Transverse colon (tissue), 4 donors: ENCODE results near the gene MEP1A.

Experiments used
- EP300 ChIP-seq: sonication (generic); formaldehyde crosslinking; IDR thresholded peaks from one replicate; pipeline ENCODE4 v1.6.1; 2017; ENCODE audit warnings: antibody characterized with exemption, low read depth
- POLR2A ChIP-seq: fragments of 450-650 bp; IDR thresholded peaks from one replicate; pipeline ENCODE4 v1.6.1; 2016; ENCODE audit warnings: antibody characterized with exemption, mild to moderate bottlenecking, moderate library complexity
- POLR2AphosphoS5 ChIP-seq, 3 donors: sonication (generic); formaldehyde crosslinking; IDR thresholded peaks; one replicate each; pipeline ENCODE4 v1.6.1; 2016; ENCODE audit warnings: antibody characterized with exemption in 3 of 3
- TF ChIP-seq, protein P1 (sequence below), 5 experiments: fragments of 200-600 bp in 3 of 5; fragments of 450-650 bp in 2 of 5; sonication (generic) in 3 of 5; IDR thresholded peaks; 1 replicate in 2 of 5; 2 replicates in 3 of 5; pipeline ENCODE4 v1.5.1; 2016 to 2017; ENCODE audit warnings: antibody characterized with exemption in 5 of 5, inconsistent platforms in 3 of 5, mild to moderate bottlenecking in 2 of 5, moderate library complexity in 1 of 5

DNA sequence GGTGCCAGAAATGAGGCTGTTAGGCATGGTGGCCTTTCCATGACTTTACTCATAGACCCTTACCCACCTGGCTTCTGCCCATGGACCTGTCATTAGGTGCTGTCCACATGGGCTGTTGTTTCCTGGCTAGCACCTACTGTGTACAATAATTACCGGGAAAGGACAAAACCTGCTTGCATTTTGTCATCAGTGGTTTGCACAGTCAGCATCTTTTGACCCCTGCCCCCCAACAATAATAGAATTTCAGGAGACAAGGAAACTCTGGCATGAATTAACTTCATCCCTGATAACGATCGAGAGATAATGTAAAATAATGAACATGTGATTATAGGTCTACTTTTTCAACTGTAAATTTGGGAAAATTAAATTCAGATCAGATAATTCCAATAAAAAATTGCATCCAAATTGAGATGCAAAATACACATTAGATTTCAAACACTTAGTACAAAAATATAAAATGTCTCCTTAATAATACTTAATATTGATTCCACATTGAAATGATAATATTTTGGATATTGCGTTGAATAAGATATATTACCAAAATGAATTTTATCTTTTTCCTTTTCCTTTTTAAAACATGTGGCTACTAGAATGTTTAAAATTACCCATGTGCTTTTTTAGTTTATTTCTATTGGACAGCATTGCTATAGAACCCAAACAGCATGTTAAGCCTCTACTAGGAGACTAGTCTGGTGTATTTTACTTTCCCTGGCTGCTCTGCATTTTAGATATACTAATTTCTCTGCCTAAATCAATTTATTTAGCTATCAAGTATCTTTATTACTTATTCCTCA lies 34.0 kb upstream of the MEP1A start:
- TF ChIP-seq, protein P1, sequence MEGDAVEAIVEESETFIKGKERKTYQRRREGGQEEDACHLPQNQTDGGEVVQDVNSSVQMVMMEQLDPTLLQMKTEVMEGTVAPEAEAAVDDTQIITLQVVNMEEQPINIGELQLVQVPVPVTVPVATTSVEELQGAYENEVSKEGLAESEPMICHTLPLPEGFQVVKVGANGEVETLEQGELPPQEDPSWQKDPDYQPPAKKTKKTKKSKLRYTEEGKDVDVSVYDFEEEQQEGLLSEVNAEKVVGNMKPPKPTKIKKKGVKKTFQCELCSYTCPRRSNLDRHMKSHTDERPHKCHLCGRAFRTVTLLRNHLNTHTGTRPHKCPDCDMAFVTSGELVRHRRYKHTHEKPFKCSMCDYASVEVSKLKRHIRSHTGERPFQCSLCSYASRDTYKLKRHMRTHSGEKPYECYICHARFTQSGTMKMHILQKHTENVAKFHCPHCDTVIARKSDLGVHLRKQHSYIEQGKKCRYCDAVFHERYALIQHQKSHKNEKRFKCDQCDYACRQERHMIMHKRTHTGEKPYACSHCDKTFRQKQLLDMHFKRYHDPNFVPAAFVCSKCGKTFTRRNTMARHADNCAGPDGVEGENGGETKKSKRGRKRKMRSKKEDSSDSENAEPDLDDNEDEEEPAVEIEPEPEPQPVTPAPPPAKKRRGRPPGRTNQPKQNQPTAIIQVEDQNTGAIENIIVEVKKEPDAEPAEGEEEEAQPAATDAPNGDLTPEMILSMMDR (IDR thresholded peaks at IDR 0.05), result no peak
- TF ChIP-seq POLR2A, result no peak
- TF ChIP-seq POLR2AphosphoS5 (IDR thresholded peaks at IDR 0.05), result no peak
- no peak for TF ChIP-seq EP300
